ENCODE results near the gene EVC. TPM values are rescaled to one million over a fixed set of nuclear protein-coding genes. Genes with fewer than 3 reads are reported as not detected.
A peak's percentile ranks its signal among the peaks of the same experiment; 100 is the strongest.

EVC gene
- total and polyA plus RNA-seq, 2 donors (not counting 1 experiment from before 2014, with no cell fraction given): 4.9 to 39.0 TPM

GRCh38 chr4:5710065-5710960 lies 688 bp upstream of the EVC start:
- peak; percentile 31 to 48 for DNase-seq (ENCODE audit: low read depth in 2 of 2)
- no peaks in the 10 kb centered on the region for H3K9me3 ChIP-seq (ENCODE audit: control insufficient read depth, insufficient read depth, low read depth, low read length)
- H3K9ac ChIP-seq (ENCODE audit: insufficient read depth, low read length): peak overlapping the region; percentile 69
- H3K4me3 ChIP-seq (replicated peaks in 1 of 4; ENCODE audit: control extremely low read depth in 1 of 4, insufficient read depth in 1 of 4, low read depth in 3 of 4, low read length in 4 of 4): peak overlapping the region; percentile 36 to 76 (median 50)
- peak overlapping the region; percentile 90 for H2AFZ ChIP-seq (ENCODE audit: low read length)
- peaks cover 39% of the 10 kb centered on the region for H3K79me2 ChIP-seq (ENCODE audit: control insufficient read depth, insufficient read depth, low read length)
- H4K20me1 ChIP-seq (ENCODE audit: control insufficient read depth, extremely low read depth, insufficient read depth, low read length): no peaks in the 10 kb centered on the region
- peaks cover 12% of the 10 kb centered on the region for H3K4me1 ChIP-seq (ENCODE audit: control insufficient read depth, extremely low read depth, insufficient read depth, low read length)
- H3K27ac ChIP-seq (ENCODE audit: insufficient read depth, low read length): peak overlapping the region; percentile 74
- TF ChIP-seq CTCF (conservative IDR thresholded peaks at IDR 0.05 in 1 of 2, IDR thresholded peaks at IDR 0.05 in 1 of 2; ENCODE audit: low read depth in 1 of 2, low read length in 2 of 2) (peak; percentile 47 to 51), EZH2 (IDR thresholded peaks at IDR 0.05; ENCODE audit: low read length, missing control alignments) (no peak)
- peaks cover 2% of the 10 kb centered on the region for H3K36me3 ChIP-seq (ENCODE audit: control insufficient read depth, insufficient read depth, low read length)
- no peaks in the 10 kb centered on the region for H3K27me3 ChIP-seq (ENCODE audit: control insufficient read depth, insufficient read depth, low read length)
- peak overlapping the region; percentile 90 for H3K4me2 ChIP-seq (ENCODE audit: extremely low read depth, insufficient read depth, low read length)

DNA sequence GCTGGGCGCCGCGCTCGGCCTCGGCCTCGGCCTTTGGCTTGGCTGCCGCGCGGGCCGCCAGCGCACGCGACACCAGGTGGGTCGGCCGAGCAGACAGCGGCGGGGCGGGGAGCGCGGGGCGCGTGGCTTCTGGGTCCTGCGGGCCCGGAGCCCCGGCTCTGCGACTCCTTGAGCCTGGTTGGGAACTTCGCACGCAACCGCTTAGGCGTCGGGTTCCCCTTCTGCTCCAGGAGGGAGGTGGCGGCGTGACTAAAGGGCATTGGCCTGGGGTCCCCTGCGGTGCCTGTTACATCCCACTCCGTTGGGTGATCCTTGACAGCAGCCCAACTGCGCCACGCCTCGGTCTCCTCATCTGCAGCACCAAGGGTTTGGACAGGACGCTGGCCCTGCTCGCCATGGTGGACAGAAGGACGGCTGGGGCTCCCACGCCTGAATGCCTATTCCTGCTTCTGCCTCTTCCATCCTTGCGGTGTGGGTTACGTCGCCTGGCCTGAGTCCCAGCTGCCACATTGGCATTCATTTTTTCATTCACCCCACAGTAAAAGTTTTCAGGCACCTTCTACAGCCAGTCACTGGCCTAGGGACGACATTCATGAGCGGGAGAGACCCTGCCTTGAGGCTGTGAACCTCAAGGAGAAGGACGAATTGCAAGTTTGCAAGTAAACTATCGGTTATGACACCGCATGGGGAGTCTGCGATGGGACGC lies 631 bp downstream of the EVC start:
- H3K4me1 ChIP-seq (ENCODE audit: control insufficient read depth, extremely low read depth, insufficient read depth, low read length): peaks cover 12% of the 10 kb centered on the region
- H4K20me1 ChIP-seq (ENCODE audit: control insufficient read depth, extremely low read depth, insufficient read depth, low read length): no peaks in the 10 kb centered on the region
- H2AFZ ChIP-seq (ENCODE audit: low read length): peak overlapping the region; percentile 1
- peak overlapping the region; percentile 41 to 76 (median 66) for H3K4me3 ChIP-seq (replicated peaks in 1 of 4; ENCODE audit: control extremely low read depth in 1 of 4, insufficient read depth in 1 of 4, low read depth in 3 of 4, low read length in 4 of 4)
- H3K9ac ChIP-seq (ENCODE audit: insufficient read depth, low read length): peak overlapping the region; percentile 69
- H3K27ac ChIP-seq (ENCODE audit: insufficient read depth, low read length): peak overlapping the region; percentile 48
- H3K4me2 ChIP-seq (ENCODE audit: extremely low read depth, insufficient read depth, low read length): peak overlapping the region; percentile 74
- H3K79me2 ChIP-seq (ENCODE audit: control insufficient read depth, insufficient read depth, low read length): peaks cover 46% of the 10 kb centered on the region
- no peaks in the 10 kb centered on the region for H3K9me3 ChIP-seq (ENCODE audit: control insufficient read depth, insufficient read depth, low read depth, low read length)
- peaks cover 2% of the 10 kb centered on the region for H3K36me3 ChIP-seq (ENCODE audit: control insufficient read depth, insufficient read depth, low read length)
- peak; percentile 50 to 74 for DNase-seq (ENCODE audit: low read depth in 2 of 2)
- TF ChIP-seq CTCF (conservative IDR thresholded peaks at IDR 0.05 in 1 of 2, IDR thresholded peaks at IDR 0.05 in 1 of 2; ENCODE audit: low read depth in 1 of 2, low read length in 2 of 2): peak in 1 of 2 donors; percentile 16
- no peak for TF ChIP-seq EZH2 (IDR thresholded peaks at IDR 0.05; ENCODE audit: low read length, missing control alignments)
- H3K27me3 ChIP-seq (ENCODE audit: control insufficient read depth, insufficient read depth, low read length): no peaks in the 10 kb centered on the region

GRCh38 chr4:5712517-5712916 lies 1.5 kb downstream of the EVC start:
- H3K9me3 ChIP-seq (ENCODE audit: control insufficient read depth, insufficient read depth, low read depth, low read length): no peaks in the 10 kb centered on the region
- H4K20me1 ChIP-seq (ENCODE audit: control insufficient read depth, extremely low read depth, insufficient read depth, low read length): no peaks in the 10 kb centered on the region
- H3K4me1 ChIP-seq (ENCODE audit: control insufficient read depth, extremely low read depth, insufficient read depth, low read length): peaks cover 10% of the 10 kb centered on the region
- H3K9ac ChIP-seq (ENCODE audit: insufficient read depth, low read length): no peak overlapping the region
- no peaks in the 10 kb centered on the region for H3K27me3 ChIP-seq (ENCODE audit: control insufficient read depth, insufficient read depth, low read length)
- H3K27ac ChIP-seq (ENCODE audit: insufficient read depth, low read length): no peak overlapping the region
- no peak overlapping the region for H2AFZ ChIP-seq (ENCODE audit: low read length)
- peak overlapping the region in 2 of 4 experiments; percentile 71 to 76 for H3K4me3 ChIP-seq (replicated peaks in 1 of 4; ENCODE audit: control extremely low read depth in 1 of 4, insufficient read depth in 1 of 4, low read depth in 3 of 4, low read length in 4 of 4)
- H3K4me2 ChIP-seq (ENCODE audit: extremely low read depth, insufficient read depth, low read length): peak overlapping the region; percentile 74
- H3K36me3 ChIP-seq (ENCODE audit: control insufficient read depth, insufficient read depth, low read length): peaks cover 2% of the 10 kb centered on the region
- peaks cover 48% of the 10 kb centered on the region for H3K79me2 ChIP-seq (ENCODE audit: control insufficient read depth, insufficient read depth, low read length)
- no peak for TF ChIP-seq CTCF (conservative IDR thresholded peaks at IDR 0.05 in 1 of 2, IDR thresholded peaks at IDR 0.05 in 1 of 2; ENCODE audit: low read depth in 1 of 2, low read length in 2 of 2)
- TF ChIP-seq EZH2 (IDR thresholded peaks at IDR 0.05; ENCODE audit: low read length, missing control alignments): no peak
- DNase-seq (ENCODE audit: low read depth in 2 of 2): peak; percentile 37 to 97

All from fibroblast of lung (primary cell).